GM23248 (cell line): Measurements from ENCODE around the gene ALDH1A3. TPM values are rescaled to one million over a fixed set of nuclear protein-coding genes. Genes with fewer than 3 reads are reported as not detected.

ENCODE experiments used
- DNase-seq: peaks from one replicate; pipeline ENCODE4 v3.0.0-alpha.2; 2015
- H2AFZ ChIP-seq: fragments of 200-600 bp; sonication (generic); 2 replicates; pipeline ENCODE4 v1.6.1; 2016; ENCODE audit warnings: antibody characterized with exemption
- H3F3A ChIP-seq: fragments of 200-600 bp; sonication (generic); 2 replicates; pipeline ENCODE4 v1.6.1; 2016; ENCODE audit warnings: mild to moderate bottlenecking, antibody characterized with exemption, mixed run types; ENCODE audit not compliant: insufficient read depth
- H3K27ac ChIP-seq: fragments of 200-600 bp; sonication (generic); 2 replicates; pipeline ENCODE4 v1.5.1; 2016; ENCODE audit warnings: mild to moderate bottlenecking
- H3K27me3 ChIP-seq: fragments of 200-600 bp; sonication (generic); replicated peaks from 2 replicates; pipeline ENCODE4 v1.6.1; 2016; ENCODE audit warnings: mild to moderate bottlenecking; ENCODE audit not compliant: insufficient read depth
- H3K36me3 ChIP-seq: fragments of 200-600 bp; sonication (generic); 2 replicates; pipeline ENCODE4 v1.6.1; 2016; ENCODE audit warnings: low read depth, mild to moderate bottlenecking
- H3K4me1 ChIP-seq: fragments of 200-600 bp; sonication (generic); 2 replicates; pipeline ENCODE4 v1.6.1; 2016; ENCODE audit warnings: mild to moderate bottlenecking; ENCODE audit not compliant: insufficient read depth
- H3K4me2 ChIP-seq: fragments of 200-600 bp; sonication (generic); one replicate; pipeline ENCODE4 v1.6.1; 2016; ENCODE audit warnings: mild to moderate bottlenecking; ENCODE audit not compliant: unreplicated experiment
- H3K4me3 ChIP-seq: fragments of 200-600 bp; sonication (generic); 2 replicates; pipeline ENCODE4 v1.5.1; 2016; ENCODE audit warnings: mild to moderate bottlenecking
- H3K79me2 ChIP-seq: fragments of 200-600 bp; sonication (generic); 2 replicates; pipeline ENCODE4 v1.6.1; 2016; ENCODE audit warnings: mild to moderate bottlenecking; ENCODE audit not compliant: insufficient read depth
- H3K9ac ChIP-seq: fragments of 200-600 bp; sonication (generic); 2 replicates; pipeline ENCODE4 v1.6.1; 2016; ENCODE audit warnings: mild to moderate bottlenecking
- H3K9me2 ChIP-seq: fragments of 200-600 bp; sonication (generic); 2 replicates; pipeline ENCODE4 v1.6.1; 2016; ENCODE audit warnings: mixed run types, mild to moderate bottlenecking, moderate library complexity; ENCODE audit not compliant: insufficient read depth
- H3K9me3 ChIP-seq: fragments of 200-600 bp; sonication (generic); one replicate; pipeline ENCODE4 v1.6.1; 2017; ENCODE audit warnings: low read depth
- H4K20me1 ChIP-seq: fragments of 200-600 bp; sonication (generic); 2 replicates; pipeline ENCODE4 v1.6.0; 2016; ENCODE audit not compliant: insufficient read depth
- EZH2 ChIP-seq: fragments of 200-600 bp; sonication (generic); IDR thresholded peaks from 2 replicates; pipeline ENCODE4 v1.6.1; 2018; ENCODE audit warnings: antibody characterized with exemption, mild to moderate bottlenecking; ENCODE audit not compliant: insufficient read depth, poor library complexity, severe bottlenecking
- EZH2phosphoT487 ChIP-seq: fragments of 200-600 bp; sonication (generic); IDR thresholded peaks from 2 replicates; pipeline ENCODE4 v1.6.1; 2018; ENCODE audit warnings: antibody characterized with exemption, moderate library complexity, mild to moderate bottlenecking, low read depth; ENCODE audit not compliant: insufficient read depth
- WGBS, 2 experiments: methylation state at CpG; one replicate each; pipeline ENCODE4 v1.1.6; 2015 to 2017; ENCODE audit warnings: low lambda C conversion rate in 2 of 2, low coverage in 1 of 2; ENCODE audit errors: missing lambda C conversion rate in 2 of 2; 5-methylcytosine and 5-hydroxymethylcytosine counted together
- in situ Hi-C: fragments of 300-500 bp; cut with MboI; formaldehyde crosslinking; loops from 2 replicates; pipeline ENCODE4 v1.15.0; 2020
- polyA plus RNA-seq: library from polyadenylated mRNA; unstranded; fragments of >200 nt; fragmentation: Nextera tagmentation; extraction: Ambion mirVana; gene quantifications from 2 replicates; pipeline ENCODE4 v1.2.1, GENCODE V29; 2016
- total RNA-seq: library from RNA; depleted of rRNA; stranded (reverse); fragments of >200 nt; shearing (Covaris generic); gene quantifications from 2 replicates; pipeline ENCODE4 v1.2.3, GENCODE V29; 2014

The ALDH1A3 gene
- total and polyA plus RNA-seq, 2 experiments from 2014 or later, result 4.8 to 9.9 TPM

DNA sequence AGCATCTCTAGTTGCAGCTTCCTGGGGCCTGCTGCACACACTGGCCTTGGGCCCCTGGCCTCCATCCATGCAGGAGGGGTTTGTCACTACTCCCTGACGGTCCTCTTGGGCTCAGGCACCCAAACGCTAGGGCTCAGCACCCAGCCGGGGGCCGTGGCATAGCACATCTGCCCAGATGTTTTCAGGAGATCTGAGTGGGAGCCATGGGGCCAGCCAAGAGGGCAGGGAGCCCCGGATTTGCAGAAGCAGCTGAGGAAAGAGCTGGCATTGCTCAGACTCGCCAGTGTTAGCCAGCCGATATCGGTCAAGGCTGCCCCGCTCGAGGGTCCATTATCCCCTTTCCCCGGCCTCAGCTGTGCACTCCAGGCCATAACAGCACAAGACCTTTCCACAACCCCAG is 1.5 kb upstream of the ALDH1A3 start:
- Histone ChIP-seq H3K4me2 (no peak overlapping the region), H3K27ac (no peak overlapping the region), H2AFZ (no peak overlapping the region), H3K36me3 (no peaks in the 10 kb centered on the region), H3K79me2 (no peaks in the 10 kb centered on the region), H3K4me1 (no peaks in the 10 kb centered on the region), H3K27me3 (0 out of 2 replicates have a peak, but pooled peaks cover 3% of the 10 kb centered on the region), H3K4me3 (no peak overlapping the region), H3K9me2 (no peaks in the 10 kb centered on the region), H4K20me1 (no peaks in the 10 kb centered on the region), H3K9me3 (no peaks in the 10 kb centered on the region), H3F3A (no peaks in the 10 kb centered on the region), H3K9ac (no peak overlapping the region)
- TF ChIP-seq EZH2 (no peak), EZH2phosphoT487 (no peak)
- DNase-seq, result no peak
- in situ Hi-C loops, result loop anchor here (10.0 kb wide), 1 partner anchor 213 kb away; no protein-coding TSS in a partner anchor
- WGBS, 2 experiments, result 79 to 80% methylated on average over 11 of the region's 11 CpGs

DNA sequence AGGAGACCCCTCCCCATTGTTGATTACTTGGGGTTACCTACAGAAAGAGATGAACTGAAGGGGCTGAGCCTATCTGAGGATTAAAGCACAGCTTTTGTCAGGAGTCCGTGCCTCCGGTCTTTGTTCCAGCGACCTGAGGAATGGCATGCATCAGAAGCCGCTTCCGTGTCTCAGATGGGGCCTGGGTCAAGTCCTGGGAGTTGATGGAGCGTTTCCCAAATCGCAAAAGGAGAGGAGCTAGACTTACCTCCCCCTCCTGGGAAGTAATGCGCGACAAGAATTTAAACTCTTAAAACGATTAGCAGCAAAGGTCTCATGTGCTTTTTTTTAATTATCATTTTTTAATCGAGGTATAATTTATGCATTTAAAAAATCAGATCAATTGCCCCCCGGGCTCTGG is 983 bp upstream of the ALDH1A3 start:
- 82 to 84% methylated on average over 12 of the region's 12 CpGs for WGBS, 2 experiments
- H3K4me3 ChIP-seq, result peak overlapping the region; percentile 68
- in situ Hi-C loops, result loop anchor here (10.0 kb wide), 1 partner anchor 214 kb away; no protein-coding TSS in a partner anchor

DNA sequence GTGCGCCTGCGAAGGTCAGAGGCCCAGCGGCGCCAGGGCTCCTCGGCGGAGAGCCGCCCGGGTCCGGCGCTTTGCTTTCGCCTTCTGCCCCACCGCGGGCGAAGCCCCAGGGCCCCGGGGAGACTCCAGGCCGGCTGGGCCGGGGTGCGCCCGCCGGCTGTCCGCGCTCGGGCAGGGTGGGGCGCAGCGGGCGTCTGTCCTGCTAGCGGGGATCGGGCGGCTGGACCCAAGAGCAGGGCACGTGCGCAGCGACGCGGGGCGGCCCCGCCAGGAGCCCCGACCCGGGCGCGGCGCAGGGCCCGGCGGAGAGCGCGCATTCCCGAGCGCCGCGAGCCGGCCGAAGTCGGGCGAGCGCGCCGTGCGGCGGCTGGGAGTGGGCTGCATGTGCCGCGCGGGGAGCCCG is 569 bp upstream of the ALDH1A3 start:
- no peaks in the 10 kb centered on the region for H3K4me1 ChIP-seq
- no peaks in the 10 kb centered on the region for H3F3A ChIP-seq
- peak; percentile 42 for DNase-seq
- no peaks in the 10 kb centered on the region for H4K20me1 ChIP-seq
- peak overlapping the region; percentile 68 for H3K4me3 ChIP-seq
- in situ Hi-C loops, result loop anchor here (10.0 kb wide), 1 partner anchor 214 kb away; no protein-coding TSS in a partner anchor
- 0 out of 2 replicates have a peak overlapping the region, but pooled peaks have one; percentile 55 for H2AFZ ChIP-seq
- H3K27ac ChIP-seq, result no peak overlapping the region
- H3K9me3 ChIP-seq, result no peaks in the 10 kb centered on the region
- peak overlapping the region; percentile 52 for H3K4me2 ChIP-seq
- H3K36me3 ChIP-seq, result no peaks in the 10 kb centered on the region
- H3K9me2 ChIP-seq, result no peaks in the 10 kb centered on the region
- no peaks in the 10 kb centered on the region for H3K79me2 ChIP-seq
- H3K27me3 ChIP-seq, result 0 out of 2 replicates have a peak, but pooled peaks cover 3% of the 10 kb centered on the region
- TF ChIP-seq EZH2phosphoT487 (no peak), EZH2 (no peak)
- 9 to 10% methylated on average over 56 to 60 of the region's 62 CpGs for WGBS, 2 experiments
- no peak overlapping the region for H3K9ac ChIP-seq

More for the DNA sequence above, 983 bp upstream of the ALDH1A3 start:
- Histone ChIP-seq H3K27ac (no peak overlapping the region), H3K4me1 (no peaks in the 10 kb centered on the region), H3K79me2 (no peaks in the 10 kb centered on the region), H3K36me3 (no peaks in the 10 kb centered on the region), H3K9ac (no peak overlapping the region), H3F3A (no peaks in the 10 kb centered on the region), H3K4me2 (peak overlapping the region; percentile 52), H4K20me1 (no peaks in the 10 kb centered on the region), H3K9me3 (no peaks in the 10 kb centered on the region), H3K27me3 (0 out of 2 replicates have a peak, but pooled peaks cover 3% of the 10 kb centered on the region), H2AFZ (0 out of 2 replicates have a peak overlapping the region, but pooled peaks have one; percentile 55), H3K9me2 (no peaks in the 10 kb centered on the region)
- no peak for DNase-seq
- no peak for TF ChIP-seq EZH2
- no peak for TF ChIP-seq EZH2phosphoT487

DNA sequence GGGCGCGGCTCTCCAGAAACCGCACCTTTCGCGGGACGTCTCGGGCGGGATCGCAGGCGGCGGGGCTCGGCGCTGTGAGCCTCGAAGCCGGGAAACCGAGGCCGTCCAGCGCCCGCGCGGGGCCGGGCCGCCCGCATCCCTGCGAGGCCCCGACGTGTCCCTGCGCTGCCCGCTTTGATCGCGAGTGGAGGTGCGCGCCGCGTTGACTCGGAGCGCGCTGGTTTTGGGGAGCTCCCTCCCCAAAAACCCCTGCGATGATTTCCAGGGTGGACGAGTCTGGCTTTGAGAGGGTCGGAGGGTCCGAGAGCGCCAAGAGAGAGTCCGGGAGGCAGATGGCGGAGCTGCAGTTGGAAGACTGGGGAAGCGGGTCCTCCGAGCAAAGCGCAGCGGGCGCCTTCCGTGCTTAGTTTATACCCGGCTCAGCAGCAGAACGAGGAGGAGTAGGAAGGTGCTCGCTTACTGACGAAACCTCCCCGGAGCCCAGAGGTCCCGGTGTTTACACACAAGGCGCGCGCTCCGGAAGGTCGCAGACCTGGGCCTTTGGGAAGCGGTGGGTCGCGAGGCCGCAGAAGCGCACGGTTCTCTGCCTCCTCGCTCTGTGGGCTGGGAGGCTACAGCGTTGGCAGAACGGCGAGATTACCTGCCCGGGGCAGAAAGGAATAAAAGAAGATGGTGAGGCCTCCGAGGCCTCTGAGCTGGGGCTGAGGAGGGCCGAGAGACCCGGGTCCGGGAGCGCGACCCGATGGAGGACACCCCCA is 687 bp downstream of the ALDH1A3 start:
- H2AFZ ChIP-seq, result peak overlapping the region; percentile 46
- 22 to 29% methylated on average over 60 to 77 of the region's 80 CpGs for WGBS, 2 experiments
- TF ChIP-seq EZH2, result peak; percentile 80
- TF ChIP-seq EZH2phosphoT487, result 0 out of 2 replicates have a peak, but pooled peaks have one; percentile 50
- no peak overlapping the region for H3K4me2 ChIP-seq
- no peak overlapping the region for H3K27ac ChIP-seq
- H3K9ac ChIP-seq, result no peak overlapping the region
- 0 out of 2 replicates have a peak, but pooled peaks cover 3% of the 10 kb centered on the region for H3K27me3 ChIP-seq
- H3F3A ChIP-seq, result no peaks in the 10 kb centered on the region
- no peaks in the 10 kb centered on the region for H3K36me3 ChIP-seq
- H3K79me2 ChIP-seq, result no peaks in the 10 kb centered on the region
- H4K20me1 ChIP-seq, result no peaks in the 10 kb centered on the region
- H3K4me3 ChIP-seq, result peak overlapping the region; percentile 68
- in situ Hi-C loops, result no loop called here
- no peaks in the 10 kb centered on the region for H3K4me1 ChIP-seq
- H3K9me3 ChIP-seq, result no peaks in the 10 kb centered on the region
- no peaks in the 10 kb centered on the region for H3K9me2 ChIP-seq
- DNase-seq, result peak; percentile 15
